Heart right ventricle (tissue), 16 donors: Measurements from ENCODE around the gene CSRP1. TPM values are rescaled to one million over a fixed set of nuclear protein-coding genes. Genes with fewer than 3 reads are reported as not detected.
A peak's percentile ranks its signal among the peaks of the same experiment; 100 is the strongest.

Experiments
- ATAC-seq, 8 donors: fragments of 200-7000 bp; cut with Tn5 transposase; one replicate each; pipeline ENCODE4 v1.9.1; 2020; ENCODE audit warnings: mild to moderate bottlenecking in 8 of 8, moderate library complexity in 8 of 8, moderate number of reproducible peaks in 1 of 8
- DNase-seq, 2 donors: peaks; one replicate each; pipeline ENCODE4 v3.0.0-alpha.2; 2020
- H3K27ac ChIP-seq, 10 donors: fragments of 200-600 bp; sonication (generic) in 2 of 10; one replicate each; pipeline versions ENCODE4 v1.5.0 to v1.8.0; 2020 to 2022; ENCODE audit warnings: mild to moderate bottlenecking in 3 of 10
- H3K27me3 ChIP-seq, 7 donors: fragments of 200-600 bp; one replicate each; pipeline ENCODE4 v1.8.0; 2021 to 2022; ENCODE audit warnings: mild to moderate bottlenecking in 2 of 7
- H3K36me3 ChIP-seq, 9 donors: fragments of 200-600 bp; sonication (generic) in 1 of 9; one replicate each; pipeline versions ENCODE4 v1.5.0 to v1.8.0; 2020 to 2022; ENCODE audit warnings: mild to moderate bottlenecking in 2 of 9
- H3K4me1 ChIP-seq, 9 donors: fragments of 200-600 bp; sonication (generic) in 1 of 9; one replicate each; pipeline versions ENCODE4 v1.5.0 to v1.8.0; 2020 to 2022; ENCODE audit warnings: mild to moderate bottlenecking in 4 of 9
- H3K4me3 ChIP-seq, 10 donors: fragments of 200-600 bp; sonication (generic) in 2 of 10; one replicate each; pipeline versions ENCODE4 v1.5.0 to v1.8.0; 2020 to 2022; ENCODE audit warnings: mild to moderate bottlenecking in 7 of 10, moderate library complexity in 2 of 10
- H3K9me3 ChIP-seq, 11 donors: fragments of 200-600 bp in 10 of 11; sonication (generic) in 2 of 11; one replicate each; pipeline versions ENCODE4 v1.5.0 to v1.8.0; 2013 to 2022; ENCODE audit warnings: mild to moderate bottlenecking in 2 of 11, control low read depth in 1 of 11, moderate library complexity in 1 of 11
- CTCF ChIP-seq, 9 donors: fragments of 200-600 bp; sonication (generic) in 2 of 9; IDR thresholded peaks; one replicate each; pipeline versions ENCODE4 v1.5.0 to v1.8.0; 2021 to 2022; ENCODE audit warnings: antibody characterized with exemption in 9 of 9, mild to moderate bottlenecking in 5 of 9, moderate library complexity in 1 of 9
- WGBS, 2 donors: extraction: QIAGEN DNeasy Blood & Tissue Kit; methylation state at CpG; one replicate each; pipeline ENCODE4 v1.1.7; 2013; ENCODE audit warnings: inconsistent platforms in 1 of 2; 5-methylcytosine and 5-hydroxymethylcytosine counted together
- intact Hi-C, 10 donors: fragments of 100-400 bp; cut with DNase I; formaldehyde crosslinking; loops; one replicate each; pipeline versions ENCODE4 v1.11.1 to v1.14.2; 2022
- polyA plus RNA-seq, 2 donors: library from polyadenylated mRNA; stranded (reverse); fragments of 200-250 nt; gene quantifications; one replicate each; pipeline ENCODE4 v1.2.3, GENCODE V29; 2013
- total RNA-seq, 10 donors: library from RNA; stranded (reverse); fragmentation: NEBNext Ultra II Directional in 3 of 10; extraction: Animal tissue kit (Norgen Biotek cat#: 25700) in 3 of 10; gene quantifications; one replicate each; pipeline versions ENCODE4 v1.2.1 to v1.2.4, GENCODE V29; 2021 to 2023
- donor health status: Arrhythmogenic right ventricular cardiomyopathy.
- donor health status: ischemic (EF 13 %, LVEDD 7.1; RV severe dilation, severe dysfunction).
- donor health status: healthy with polysubstance abuse.
- donor health status: DM: no; HTN: yes; CAD: no.
- donor health status: DM: no; HTN: no; CAD: no.
- donor health status: ischemic (EF 25% LVEDD 6.9; RV normal size, moderate dysfunction).
- donor health status: ischemic (EF 25% LVEDD 5.7; RV mildly dilated, moderate dysfunction).
- donor health status: healthy.
- donor health status: DM: yes; HTN: yes; CAD: no.
- donor health status: Ischemic cardiomyopathy.
- donor health status: ischemic (EF 35%, LVEDD 5.7; RV mildly dilated, moderate dysfunction).
- donor health status: nonischemic (EF 11% LVEDD 7.7; RV severe dilation, severe dysfunction).
- donor health status: DM: yes; HTN: yes; CAD: no.
- donor health status: PGD.
- donor health status: ischemic (EF 29% LVEDD 5.4; RV normal size, mild dysfunction).
- donor health status: nonischemic (EF 23%, LVEDD 6.1; RV moderate dilation, normal function).

Gene CSRP1
- total and polyA plus RNA-seq, 12 donors, result 48.1 to 104 (median 67.7) TPM

GRCh38 chr1:201452866-201453265, 54.1 kb downstream of the CSRP1 start:
- H3K36me3 ChIP-seq, result no peaks in the 10 kb centered on the region
- H3K4me3 ChIP-seq, result no peak overlapping the region
- TF ChIP-seq CTCF (IDR thresholded peaks at IDR 0.05), result no peak
- 59 to 78% methylated on average over 4 of the region's 4 CpGs for WGBS, 2 donors
- peaks cover 0 to 3% (median 0%) of the 10 kb centered on the region in 11 donors for H3K9me3 ChIP-seq
- no peak for DNase-seq
- no peaks in the 10 kb centered on the region for H3K27me3 ChIP-seq
- H3K27ac ChIP-seq, result no peak overlapping the region
- intact Hi-C loops, result loop anchor here in 1 of 10 donors (5.0 kb wide), 1 partner anchor 59 kb away; no protein-coding TSS in a partner anchor
- H3K4me1 ChIP-seq, result peaks cover 3 to 69% (median 55%) of the 10 kb centered on the region in 9 donors
- no peak for ATAC-seq

- Histone ChIP-seq H3K9me3 (peaks cover 0 to 3% (median 0%) of the 10 kb centered on the region in 11 donors), H3K36me3 (no peaks in the 10 kb centered on the region), H3K27ac (peak overlapping the region; percentile 19 to 83 (median 74)), H3K27me3 (no peaks in the 10 kb centered on the region), H3K4me1 (peaks cover 3 to 50% (median 39%) of the 10 kb centered on the region in 9 donors), H3K4me3 (peak overlapping the region in 1 of 10 donors; percentile 0)
- DNase-seq, result peak; percentile 71 to 80
- ATAC-seq, result peak; percentile 68 to 82 (median 76)
- WGBS, 2 donors, result 33 to 42% methylated on average over 12 of the region's 12 CpGs
- intact Hi-C loops, result loop anchor here in 3 of 10 donors (2.0 to 5.0 kb wide), 3 partner anchors 18 to 62 kb away; partner anchors contain the start of gene PHLDA3 (in 1 of the 3)
- no peak for TF ChIP-seq CTCF (IDR thresholded peaks at IDR 0.05)
Measured at GRCh38 chr1:201450721-201451291, 56.1 kb downstream of the CSRP1 start.

DNA sequence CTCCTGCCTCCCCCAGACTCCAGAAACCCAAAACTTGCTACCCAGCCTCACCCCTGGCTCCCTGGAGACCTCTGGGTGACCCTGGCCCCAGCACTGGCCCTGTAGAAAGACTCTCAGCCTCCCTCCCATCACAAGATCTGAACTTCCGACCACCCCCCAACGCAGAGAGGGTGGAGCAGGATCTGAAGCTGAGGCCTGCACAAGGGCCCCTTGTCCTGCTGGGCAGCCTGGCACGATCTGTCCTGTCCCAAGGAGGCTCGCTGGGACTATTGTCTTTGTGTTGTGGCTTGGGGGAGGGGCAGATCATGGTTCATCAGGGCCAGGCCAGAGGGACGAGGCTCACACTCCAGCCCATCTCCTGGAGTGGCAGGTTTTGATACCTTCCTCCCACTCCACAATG, 57.9 kb downstream of the CSRP1 start:
- 50 to 77% methylated on average over 5 of the region's 5 CpGs for WGBS, 2 donors
- no peaks in the 10 kb centered on the region for H3K27me3 ChIP-seq
- intact Hi-C loops, result loop anchor here (1.0 to 5.0 kb wide), 5 partner anchors 30 to 64 kb away; no protein-coding TSS in a partner anchor
- no peak overlapping the region for H3K4me3 ChIP-seq
- no peak for TF ChIP-seq CTCF (IDR thresholded peaks at IDR 0.05)
- peaks cover 3 to 42% (median 33%) of the 10 kb centered on the region in 9 donors for H3K4me1 ChIP-seq
- no peaks in the 10 kb centered on the region for H3K36me3 ChIP-seq
- H3K9me3 ChIP-seq, result peaks cover 0 to 3% (median 0%) of the 10 kb centered on the region in 11 donors
- H3K27ac ChIP-seq, result peak overlapping the region; percentile 27 to 83 (median 62)
- ATAC-seq, result peak in 3 of 8 donors; percentile 2 to 29 (median 7)
- DNase-seq, result peak in 1 of 2 donors; percentile 34

DNA sequence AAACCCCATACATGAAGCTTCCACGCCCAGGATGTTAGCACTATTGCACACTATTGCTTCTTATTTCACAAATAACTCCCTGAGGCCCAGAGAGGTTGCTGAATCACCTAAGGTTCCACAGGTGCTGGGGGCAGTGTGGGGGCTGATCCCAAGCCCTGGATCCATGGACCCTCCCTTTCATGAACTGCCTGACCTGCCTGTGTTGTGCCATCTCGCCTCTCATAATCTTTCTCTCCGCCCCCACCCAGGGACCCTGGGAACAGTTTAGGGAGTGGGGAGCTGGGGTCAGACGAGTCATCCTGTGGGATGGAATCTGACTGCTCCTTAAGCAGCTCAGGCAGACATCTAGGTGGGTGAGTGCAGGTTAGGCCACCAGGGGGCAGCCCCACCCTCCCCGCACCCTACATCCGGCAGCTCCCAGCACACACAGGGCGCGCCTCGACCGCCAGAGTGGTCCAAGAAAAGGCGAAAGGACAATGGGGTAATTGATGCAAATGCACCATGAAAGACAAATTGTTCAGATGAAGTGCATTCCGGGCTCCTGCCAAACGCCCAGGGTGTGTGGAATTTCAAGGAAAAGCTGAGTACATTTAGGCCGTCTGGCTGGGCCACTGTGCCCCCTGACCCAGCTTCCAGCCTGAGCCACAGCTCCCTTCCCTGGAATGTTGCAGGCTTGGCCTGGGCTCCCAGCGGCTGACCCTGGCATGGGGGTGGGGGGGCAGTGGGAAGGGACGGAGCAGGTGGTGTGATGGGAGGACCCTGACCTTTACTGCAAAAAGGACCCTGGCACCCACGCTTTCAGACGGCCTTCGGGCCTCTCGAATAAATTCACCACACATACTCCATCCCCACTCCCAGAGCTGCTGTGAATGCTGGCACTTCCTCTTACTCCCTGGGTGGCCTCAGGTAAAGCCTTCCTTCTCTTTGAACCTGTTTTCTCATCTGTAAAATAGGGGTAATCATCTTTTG, 58.7 kb downstream of the CSRP1 start:
- intact Hi-C loops, result loop anchor here (1.0 to 5.0 kb wide), 5 partner anchors 31 to 65 kb away; no protein-coding TSS in a partner anchor
- no peaks in the 10 kb centered on the region for H3K36me3 ChIP-seq
- DNase-seq, result peak; percentile 74 to 82
- ATAC-seq, result peak; percentile 75 to 84 (median 82)
- TF ChIP-seq CTCF (IDR thresholded peaks at IDR 0.05), result peak; percentile 76 to 91 (median 87)
- no peaks in the 10 kb centered on the region for H3K9me3 ChIP-seq
- H3K27me3 ChIP-seq, result no peaks in the 10 kb centered on the region
- H3K4me3 ChIP-seq, result no peak overlapping the region
- 35 to 37% methylated on average over 20 of the region's 20 CpGs for WGBS, 2 donors
- peak overlapping the region in 9 of 10 donors; percentile 27 to 83 (median 64) for H3K27ac ChIP-seq
- H3K4me1 ChIP-seq, result peaks cover 3 to 42% (median 30%) of the 10 kb centered on the region in 9 donors
